Esophagus mucosa (tissue), 1 donor: Measurements from ENCODE around the gene MCCC2. TPM values are rescaled to one million over a fixed set of nuclear protein-coding genes. Genes with fewer than 3 reads are reported as not detected.
"Not testable (repeated sequence)": the region's sequence is repeated elsewhere in the genome, so short reads cannot be mapped to it uniquely, and the experiment has no call there.

Experiments used
- ATAC-seq: fragments of 200-7000 bp; cut with Tn5 transposase; one replicate; pipeline ENCODE4 v1.9.1; 2020
- total RNA-seq: library from RNA; stranded (reverse); gene quantifications from one replicate; pipeline ENCODE4 v1.2.4, GENCODE V29; 2023
- donor health status: DM: yes; HTN: yes; CAD: no.

MCCC2 gene
- total RNA-seq, 1 donor from 2014 or later, result 34.1 TPM

DNA sequence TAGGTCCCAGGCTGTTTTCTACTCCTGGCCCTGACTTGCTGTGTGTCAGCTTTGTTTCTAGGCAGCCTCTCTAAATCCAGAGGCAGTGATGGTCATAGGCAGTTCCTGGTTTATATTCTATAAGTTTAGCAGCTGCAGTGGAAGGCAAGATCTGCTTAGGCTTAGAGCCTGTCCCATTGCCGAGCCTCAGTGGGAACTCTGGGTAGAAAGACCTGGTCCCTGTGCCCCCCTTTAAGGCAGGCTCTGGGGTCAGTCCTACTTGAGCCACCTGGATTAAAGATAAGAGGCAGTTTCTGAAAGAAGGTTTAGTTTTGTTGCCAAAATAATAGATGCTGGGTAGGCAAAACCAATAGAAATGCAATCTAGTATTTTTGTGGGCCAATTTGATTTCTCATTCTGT is 13.6 kb downstream of the MCCC2 start:
- no peak for ATAC-seq

DNA sequence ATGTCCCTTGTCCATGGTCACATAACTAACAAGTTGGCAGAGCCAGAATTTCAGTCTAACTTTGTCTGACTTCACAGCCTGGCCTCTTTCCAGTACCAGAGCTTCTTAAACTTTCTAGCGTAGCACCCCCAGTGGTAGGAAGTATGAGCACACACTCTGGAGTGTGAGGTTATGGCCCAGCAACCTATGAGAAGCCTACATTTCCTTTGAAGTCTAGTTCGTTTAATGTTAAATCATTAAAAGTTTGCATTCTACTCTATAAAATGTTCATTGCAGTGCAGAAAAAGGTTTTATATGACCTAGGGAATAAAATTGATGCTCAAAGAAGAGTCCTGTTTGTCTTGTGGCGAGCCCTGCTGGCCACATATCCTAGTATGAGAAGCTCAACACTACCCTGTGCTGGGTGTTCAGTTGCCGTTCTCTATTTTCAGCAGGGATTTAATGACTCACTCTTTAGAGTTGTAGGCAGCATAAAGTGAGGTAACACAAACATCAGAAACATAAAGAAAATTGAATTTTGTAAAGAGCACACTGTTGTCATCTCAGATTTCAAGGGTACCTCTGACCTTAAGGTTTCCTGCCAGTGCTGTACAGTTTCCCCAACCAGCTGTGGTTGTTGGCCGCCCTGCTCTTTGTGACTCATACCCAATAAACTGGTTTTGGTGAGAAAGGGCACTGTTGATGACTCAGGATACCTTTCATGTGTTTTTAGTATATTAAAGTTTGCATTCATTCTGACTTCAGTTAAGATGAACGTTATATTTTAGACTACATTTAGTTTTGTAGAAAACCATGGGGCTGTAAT is 14.3 kb downstream of the MCCC2 start:
- ATAC-seq, result peak; percentile 98

DNA sequence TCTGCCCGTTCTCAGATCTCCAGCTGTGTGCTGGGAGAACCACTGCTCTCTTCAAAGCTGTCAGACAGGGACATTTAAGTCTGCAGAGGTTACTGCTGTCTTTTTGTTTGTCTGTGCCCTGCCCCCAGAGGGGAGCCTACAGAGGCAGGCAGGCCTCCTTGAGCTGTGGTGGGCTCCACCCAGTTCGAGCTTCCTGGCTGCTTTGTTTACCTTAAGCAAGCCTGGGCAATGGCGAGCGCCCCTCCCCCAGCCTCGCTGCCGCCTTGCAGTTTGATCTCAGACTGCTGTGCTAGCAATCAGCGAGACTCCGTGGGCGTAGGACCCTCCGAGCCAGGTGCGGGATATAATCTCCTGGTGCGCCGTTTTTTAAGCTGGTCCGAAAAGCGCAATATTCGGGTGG is 22.8 kb downstream of the MCCC2 start:
- not testable (repeated sequence) for ATAC-seq

DNA sequence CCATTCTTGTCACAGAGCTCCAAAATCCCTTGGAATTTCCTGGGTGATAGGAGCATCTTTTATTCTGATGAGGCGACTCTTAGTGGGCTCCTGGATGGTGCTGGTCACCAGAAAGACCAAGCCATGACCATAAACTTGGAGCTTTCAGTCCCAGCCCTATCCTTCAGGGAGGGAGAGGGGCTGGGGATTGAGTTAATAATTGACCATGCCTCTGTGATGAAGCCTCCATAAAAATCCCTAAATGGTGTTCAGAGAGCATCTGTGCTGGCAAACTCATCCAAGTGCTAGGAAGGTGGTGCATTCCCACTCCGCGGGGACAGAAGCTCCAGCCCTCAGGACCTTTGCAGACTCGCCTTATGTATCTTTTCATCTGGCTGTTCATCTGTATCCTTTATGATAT is 28.7 kb downstream of the MCCC2 start:
- no peak for ATAC-seq

DNA sequence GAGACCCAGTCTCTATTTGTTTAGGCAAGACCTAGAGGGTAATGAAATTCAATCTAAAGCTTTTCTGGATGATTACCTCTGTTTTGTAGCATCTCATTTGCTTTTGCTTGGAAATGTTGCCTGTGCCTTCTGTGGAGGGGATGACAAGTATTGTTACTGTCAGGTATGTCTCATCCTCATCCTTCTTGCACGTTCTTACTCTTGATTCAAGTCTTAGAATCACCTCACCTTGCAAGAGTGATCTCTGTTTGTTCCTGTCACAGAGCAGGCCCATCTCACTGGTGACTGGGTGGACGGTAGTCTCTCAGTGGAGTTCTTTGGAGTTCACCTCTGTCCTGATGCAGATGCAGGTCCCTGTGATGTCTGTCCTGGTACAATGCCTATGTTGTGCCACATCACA is 33.5 kb downstream of the MCCC2 start:
- no peak for ATAC-seq

DNA sequence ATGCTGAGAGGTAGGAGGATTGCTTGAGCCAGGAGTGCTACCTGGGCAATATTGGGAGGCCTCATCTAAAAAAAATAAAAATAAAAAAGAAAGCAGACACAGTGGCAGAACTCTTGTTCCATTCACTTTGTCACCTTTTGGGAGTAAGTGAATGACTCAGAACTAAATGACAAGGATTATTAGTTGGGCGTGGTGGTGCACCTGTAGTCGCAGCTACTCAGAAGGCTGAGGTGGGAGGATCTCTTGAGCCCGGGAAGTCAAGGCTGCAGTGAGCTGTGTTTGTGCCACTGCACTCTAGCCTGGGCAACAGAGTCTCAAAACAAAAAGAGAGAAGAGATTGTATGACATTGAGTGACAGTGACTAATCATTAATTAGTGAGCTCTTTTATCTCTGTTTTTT is 34.1 kb downstream of the MCCC2 start:
- ATAC-seq, result peak; percentile 52

DNA sequence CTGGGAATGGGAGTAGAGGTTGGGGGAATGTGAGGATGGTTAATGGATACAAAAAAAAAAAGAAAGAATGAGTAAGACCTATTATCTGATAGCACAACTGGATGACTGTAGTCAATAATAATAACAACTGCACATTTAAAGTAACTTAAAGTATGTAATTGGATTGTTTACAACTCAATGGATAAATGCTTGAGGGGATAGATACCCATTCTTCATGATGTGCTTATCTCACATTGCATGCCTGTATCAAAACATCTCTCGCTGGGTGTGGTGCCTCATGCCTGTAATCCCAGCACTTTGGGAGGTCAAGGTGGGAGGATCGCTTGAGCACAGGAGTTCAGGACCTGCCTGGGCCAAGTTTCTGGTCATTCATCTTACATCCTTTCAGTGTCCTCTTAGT is 34.6 kb downstream of the MCCC2 start:
- ATAC-seq, result no peak

DNA sequence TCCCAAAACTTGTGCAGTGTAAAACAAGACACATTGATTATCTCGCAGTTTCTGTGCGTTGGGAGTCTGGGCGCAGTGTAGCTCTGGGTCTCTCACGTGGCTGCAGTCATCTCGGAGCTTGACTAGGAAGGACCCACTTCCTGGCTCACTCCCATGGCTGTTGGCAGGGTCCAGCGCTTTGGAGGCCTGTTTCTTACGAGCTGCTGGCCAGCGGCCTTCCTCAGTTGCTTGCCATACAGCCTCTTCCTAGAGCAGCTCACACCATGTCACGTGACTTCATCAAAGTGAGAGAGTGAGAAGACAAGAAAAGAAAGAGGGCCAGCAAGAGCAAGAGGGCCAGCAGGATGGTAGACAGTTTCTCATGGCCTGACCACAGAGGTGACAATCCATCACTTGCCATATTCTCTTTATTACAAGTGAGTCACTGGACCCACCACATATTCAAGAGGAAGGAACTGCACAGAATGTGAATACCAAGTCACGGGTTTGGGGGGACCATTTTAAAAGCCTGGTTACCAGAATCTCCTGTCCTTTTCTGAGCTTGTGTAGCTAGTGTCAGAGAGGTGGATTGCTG is 36.2 kb downstream of the MCCC2 start:
- ATAC-seq, result no peak

DNA sequence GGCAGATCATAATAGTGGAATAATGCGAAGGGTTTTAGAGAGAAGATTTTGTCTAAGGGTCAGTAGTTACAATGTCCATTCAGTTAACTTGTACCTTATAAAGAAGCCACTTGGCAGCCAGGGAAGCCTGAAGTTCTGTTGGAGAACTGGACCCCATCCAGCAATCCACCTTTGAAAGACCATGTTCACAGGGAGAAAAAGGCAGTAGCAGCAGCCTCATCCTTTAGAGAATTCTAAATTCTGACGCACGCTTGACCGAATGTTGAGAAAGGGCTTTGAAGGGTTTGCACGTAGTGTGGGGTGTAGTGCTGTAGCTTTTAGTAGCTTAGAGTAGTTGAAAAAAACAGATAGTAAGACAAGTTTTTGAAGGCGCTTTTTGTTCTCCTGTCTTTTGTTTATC is 42.8 kb downstream of the MCCC2 start:
- ATAC-seq, result no peak

DNA sequence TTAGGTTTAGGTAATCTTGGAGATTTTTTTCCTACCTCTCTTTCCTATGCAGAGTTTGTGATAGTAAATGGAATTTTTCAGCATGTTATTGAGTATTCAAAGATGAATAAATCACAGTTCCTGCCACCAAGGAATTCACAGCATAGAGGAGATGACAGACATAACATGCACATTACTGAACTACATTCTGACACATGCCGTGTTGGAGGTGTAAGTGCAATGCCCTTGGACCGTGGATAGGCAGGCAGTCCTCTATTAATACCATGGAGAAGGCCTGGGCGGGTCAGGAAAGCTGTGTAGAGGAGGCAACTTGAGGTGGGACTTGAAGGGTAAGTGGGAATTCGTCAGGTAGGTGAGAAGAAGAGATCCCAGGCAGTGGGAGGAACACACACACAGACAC is 43.9 kb downstream of the MCCC2 start:
- no peak for ATAC-seq

DNA sequence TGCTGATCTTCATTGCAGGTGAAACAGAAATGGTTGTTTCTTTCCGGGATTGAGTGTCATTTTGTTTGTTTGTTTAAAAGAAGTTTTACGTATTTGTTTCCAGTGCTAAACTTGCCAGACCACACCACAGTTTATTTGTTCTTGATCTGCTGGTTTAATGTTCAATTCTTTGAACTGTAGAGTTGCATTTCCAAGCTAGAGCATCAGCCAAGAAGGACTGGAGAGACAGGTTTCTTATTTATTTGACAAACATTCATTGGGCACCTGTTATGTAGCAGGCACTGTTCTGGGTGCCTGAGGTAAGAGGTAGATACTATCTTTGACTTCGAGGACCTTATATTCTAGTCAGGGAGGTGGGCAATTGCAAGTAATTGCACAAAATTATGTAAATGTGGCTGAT is 45.0 kb downstream of the MCCC2 start:
- ATAC-seq, result no peak

DNA sequence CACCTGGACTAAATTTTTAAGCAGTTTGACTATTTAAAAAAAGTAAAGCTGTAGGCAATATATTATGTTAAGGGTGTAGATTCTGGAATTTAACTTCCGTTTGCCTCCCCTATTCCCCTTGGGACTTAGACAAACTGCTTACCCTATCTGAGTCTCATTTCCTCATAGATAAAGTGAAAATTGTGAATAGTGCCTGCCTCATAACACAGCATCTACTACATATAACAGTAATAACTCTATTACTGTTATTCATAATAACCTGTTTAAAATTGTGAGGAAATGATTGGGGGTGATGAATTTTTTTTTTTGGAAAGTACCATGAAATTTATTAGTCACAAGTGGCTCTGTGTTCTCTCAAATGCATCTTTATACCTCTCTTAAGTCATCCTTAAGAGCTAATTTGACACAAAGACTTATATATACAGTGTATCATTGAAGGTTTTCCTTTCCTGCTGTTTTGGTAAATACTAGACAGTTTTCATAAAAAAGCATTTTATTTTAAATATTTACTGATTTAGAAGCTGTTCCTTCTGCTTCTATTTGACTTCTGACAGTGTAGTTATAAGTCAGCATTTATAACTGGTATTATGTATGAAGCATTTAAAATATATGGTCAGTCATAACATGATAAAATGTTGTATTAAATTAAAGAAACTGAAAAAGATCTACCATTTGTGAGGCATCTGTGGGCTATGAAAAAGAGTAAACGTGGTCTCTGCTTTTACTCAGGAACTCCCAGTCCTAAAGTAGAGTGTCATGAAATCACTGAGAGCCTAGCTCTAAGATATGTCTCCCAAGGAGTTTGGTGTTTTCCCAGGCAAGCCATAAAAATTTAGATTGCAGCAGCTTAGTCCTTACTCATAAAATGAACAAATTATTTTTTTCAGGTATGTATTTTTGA is 46.4 kb downstream of the MCCC2 start:
- ATAC-seq, result no peak

DNA sequence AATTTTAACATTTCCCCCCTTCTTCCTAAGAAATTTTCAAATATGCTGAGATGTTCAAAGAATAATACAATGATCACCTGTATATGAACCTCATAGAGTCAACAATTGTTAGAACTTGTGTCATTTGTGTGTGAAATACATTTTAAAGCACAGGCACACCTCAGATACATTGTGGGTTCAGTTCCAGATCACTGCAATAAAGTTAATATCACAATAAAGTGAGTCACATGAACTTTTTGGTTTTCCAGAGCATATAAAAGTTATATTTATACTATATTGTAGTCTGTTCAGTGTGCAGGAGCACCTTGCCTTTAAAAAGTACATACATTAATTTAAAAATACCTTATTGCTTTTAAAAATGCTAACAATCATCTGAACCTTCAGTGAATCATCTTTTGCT is 50.0 kb downstream of the MCCC2 start:
- ATAC-seq, result no peak

DNA sequence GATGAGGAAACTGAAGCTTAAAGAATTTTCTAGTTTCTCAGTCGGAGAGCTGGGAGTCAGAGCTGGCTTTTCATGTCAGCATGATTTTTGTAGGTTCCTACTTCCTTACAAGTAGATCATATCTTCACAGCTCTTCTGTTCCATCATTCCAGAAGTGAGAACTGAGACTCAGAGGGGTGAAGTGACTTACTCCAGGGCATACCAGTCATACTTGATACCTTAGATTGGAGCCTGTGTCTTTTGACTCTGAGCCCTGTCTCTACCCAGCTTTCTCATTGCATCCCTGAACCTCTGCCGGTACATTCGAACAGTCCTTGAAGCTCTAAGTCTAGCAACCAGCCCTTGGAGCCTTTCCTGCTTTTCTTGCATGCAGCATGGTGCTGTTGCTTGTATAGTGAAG is 53.3 kb downstream of the MCCC2 start:
- no peak for ATAC-seq

DNA sequence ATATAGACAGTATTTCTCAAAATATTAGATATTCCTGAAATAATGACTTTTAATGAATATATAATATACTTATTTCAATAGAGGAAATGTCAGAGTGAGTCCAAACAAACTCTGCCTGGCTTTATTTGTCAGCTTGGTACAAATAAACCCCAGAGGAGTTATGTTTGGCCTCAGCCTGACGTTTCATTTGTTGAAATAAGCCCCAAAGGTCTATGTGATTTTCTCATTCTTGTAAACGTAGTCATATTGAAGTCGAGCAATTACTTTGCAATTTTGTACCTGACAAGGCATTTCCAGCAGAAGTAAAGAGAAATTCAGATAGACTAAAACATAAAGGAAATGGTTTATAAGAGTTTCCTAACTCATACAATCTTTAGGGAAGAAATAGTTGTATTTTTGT is 57.9 kb downstream of the MCCC2 start:
- ATAC-seq, result no peak

DNA sequence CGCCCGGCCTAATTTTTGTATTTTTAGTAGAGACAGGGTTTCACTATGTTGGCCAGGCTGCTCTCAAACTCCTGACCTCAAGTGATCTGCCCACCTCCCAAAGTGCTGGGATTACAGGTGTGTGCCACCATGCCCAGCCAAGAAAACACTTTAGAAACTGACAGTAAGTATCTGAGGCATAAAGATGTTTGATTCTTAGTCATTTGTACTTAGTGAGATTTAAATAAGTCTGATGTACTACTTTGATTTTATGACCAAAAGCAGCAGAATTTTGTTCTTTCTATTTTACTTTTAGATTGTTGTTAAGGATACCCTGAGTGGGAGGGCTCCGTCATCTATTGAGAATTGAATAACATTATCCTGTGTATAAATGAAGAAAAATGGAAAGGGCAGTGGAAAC is 63.8 kb downstream of the MCCC2 start:
- not testable (repeated sequence) for ATAC-seq

DNA sequence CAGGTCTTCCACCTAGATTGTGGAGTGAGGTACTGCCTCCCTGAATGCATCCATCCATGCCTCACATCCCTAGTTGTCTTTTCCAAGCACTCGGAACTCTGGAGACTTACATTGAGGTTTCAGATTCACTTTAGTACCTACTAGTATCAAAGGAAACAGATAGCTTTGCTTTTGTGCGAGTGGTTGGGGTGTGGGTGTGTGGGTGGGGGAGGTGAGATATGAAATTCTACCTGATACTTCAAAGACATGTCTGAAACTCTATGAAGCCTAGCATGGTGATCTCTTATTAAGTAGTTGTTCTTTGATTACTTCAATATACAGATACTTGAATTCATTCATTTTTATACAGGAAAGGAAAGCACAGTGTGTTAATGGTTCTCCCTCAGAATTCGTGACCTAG is 64.4 kb downstream of the MCCC2 start:
- no peak for ATAC-seq

DNA sequence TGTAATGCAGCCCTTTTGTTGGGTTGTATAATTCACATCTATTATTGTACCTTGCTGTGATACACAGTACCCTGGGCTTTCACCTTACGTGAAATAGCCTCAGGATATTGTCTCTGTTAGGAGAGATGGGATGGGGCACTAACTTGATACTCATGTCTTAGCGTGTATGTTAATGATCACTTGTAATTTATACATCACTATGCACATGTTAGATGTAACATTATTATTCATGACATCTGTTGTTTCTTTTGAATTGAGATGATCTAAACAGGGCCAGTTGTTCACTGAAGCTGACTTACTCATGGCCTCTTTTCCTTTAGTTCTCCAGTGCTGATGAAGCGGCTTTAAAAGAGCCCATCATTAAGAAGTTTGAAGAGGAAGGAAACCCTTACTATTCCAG is 65.2 kb downstream of the MCCC2 start:
- ATAC-seq, result no peak

DNA sequence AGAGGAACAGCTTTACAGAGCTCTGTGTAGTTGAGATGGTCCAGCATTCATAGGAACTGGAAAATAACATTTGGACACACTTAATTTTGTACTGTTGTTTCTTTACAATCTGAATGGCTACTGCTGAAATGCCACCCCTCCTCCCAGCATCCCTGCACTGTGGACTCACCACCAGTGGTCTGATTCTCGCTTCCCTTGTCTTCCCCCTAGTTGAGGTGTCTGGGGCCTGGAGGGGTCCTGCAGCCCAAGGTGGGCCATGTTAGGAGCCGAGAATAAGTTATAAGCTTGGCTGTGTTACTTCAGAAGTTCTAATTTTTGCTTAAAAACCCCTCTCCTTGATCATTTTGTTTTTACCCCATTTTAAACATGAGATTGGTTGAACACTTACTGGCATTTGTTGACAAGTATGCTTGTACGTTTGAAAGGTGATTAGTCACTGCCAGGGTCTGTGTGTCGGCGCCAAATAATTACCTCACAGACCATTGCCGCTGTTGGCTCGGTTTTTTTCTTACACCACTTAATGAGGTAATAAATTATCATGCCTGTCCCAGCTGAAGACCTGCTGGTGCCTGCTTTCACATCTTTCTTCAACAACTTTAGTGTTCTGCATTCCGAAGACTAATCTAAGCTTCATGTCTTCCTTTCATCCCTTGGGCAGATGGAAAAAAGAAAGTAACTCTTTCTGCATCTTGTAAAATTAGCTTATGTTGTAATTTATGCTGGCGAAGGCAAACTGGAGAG is 65.8 kb downstream of the MCCC2 start:
- ATAC-seq, result peak; percentile 28

DNA sequence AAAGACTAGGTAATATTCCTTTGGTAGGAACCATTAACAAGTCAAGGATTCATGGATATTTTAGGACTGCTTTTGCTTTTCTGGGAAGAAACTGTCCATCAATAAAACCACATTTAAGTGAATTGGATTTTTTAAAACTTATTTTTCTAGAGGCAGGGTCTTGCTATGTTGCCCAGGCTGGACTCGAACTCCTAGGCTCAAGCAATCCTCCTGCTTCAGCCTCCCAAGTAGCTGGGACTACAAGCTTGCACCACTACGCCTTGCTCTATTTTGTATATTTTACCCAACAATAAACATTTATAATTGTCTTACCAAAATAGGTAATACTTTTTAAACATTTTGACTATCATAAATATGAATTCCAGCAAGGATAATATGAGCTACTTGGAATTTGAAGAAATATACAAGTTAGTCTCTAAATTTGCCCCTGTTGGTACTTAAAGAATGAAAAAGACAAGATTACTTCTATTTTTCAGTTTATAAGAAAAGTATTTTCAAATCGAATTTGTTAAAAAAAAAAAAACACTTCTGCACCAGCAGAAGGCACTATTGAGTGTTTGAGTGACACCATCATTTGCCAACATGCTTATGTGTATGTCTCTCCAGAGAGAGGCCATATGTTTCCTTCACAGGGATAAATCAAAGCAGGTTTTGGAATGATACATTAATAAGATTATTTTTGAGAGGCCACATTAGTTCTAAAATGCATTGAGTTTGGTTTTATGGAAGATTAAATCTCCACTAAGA is 71.9 kb downstream of the MCCC2 start:
- no peak for ATAC-seq

DNA sequence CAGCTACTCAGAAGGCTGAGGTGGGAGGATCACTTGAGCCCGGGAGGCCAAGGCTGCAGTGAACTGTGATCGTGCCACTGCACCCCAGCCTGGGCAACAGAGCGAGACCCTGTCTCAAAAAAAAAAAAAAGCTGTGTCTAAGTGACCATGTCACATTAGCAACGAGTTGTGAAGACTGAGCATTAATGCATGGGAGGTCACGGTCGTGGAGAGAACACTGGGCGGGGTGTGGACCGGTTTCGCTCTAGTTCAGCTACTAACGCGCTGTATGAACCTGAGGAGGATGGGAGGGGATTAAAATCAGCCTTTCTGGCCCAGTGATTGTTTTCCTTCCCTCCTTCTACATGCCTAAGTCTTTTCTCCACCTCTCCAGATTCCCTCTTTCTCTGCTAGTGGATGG is 75.2 kb downstream of the MCCC2 start:
- peak; percentile 42 for ATAC-seq
